ENCODE data around the gene SCARB1. TPM values are rescaled to one million over a fixed set of nuclear protein-coding genes. Genes with fewer than 3 reads are reported as not detected.
"Not testable (repeated sequence)": the region's sequence is repeated elsewhere in the genome, so short reads cannot be mapped to it uniquely, and the experiment has no call there.

The SCARB1 gene
- total RNA-seq, 1 donor from 2014 or later: 4.3 TPM

GRCh38 chr12:124893792-124894516 is 30.3 kb upstream of the SCARB1 start:
- Histone ChIP-seq H3K4me3 (no peak overlapping the region), H3K9ac (no peak overlapping the region), H3K9me3 (ENCODE audit: low read depth) (no peaks in the 10 kb centered on the region), H3K27me3 (no peaks in the 10 kb centered on the region), H3K4me2 (no peak overlapping the region), H3K4me1 (no peaks in the 10 kb centered on the region), H3K27ac (no peak overlapping the region), H3F3A (ENCODE audit: low read depth) (no peaks in the 10 kb centered on the region), H2AFZ (replicated peaks) (no peak overlapping the region), H3K79me2 (ENCODE audit: low read depth) (no peaks in the 10 kb centered on the region), H3K36me3 (no peaks in the 10 kb centered on the region), H4K20me1 (ENCODE audit: low read depth) (no peaks in the 10 kb centered on the region)
- no peaks in the 10 kb centered on the region for H3K36me3 Mint-ChIP-seq
- no peaks in the 10 kb centered on the region for H3K4me1 Mint-ChIP-seq
- no peaks in the 10 kb centered on the region for H3K9me3 Mint-ChIP-seq
- peaks cover 3% of the 10 kb centered on the region for H3K27me3 Mint-ChIP-seq (ENCODE audit: insufficient read depth, low read depth)
- no peak overlapping the region for H3K4me3 Mint-ChIP-seq
- no peak for DNase-seq (ENCODE audit: low spot score)
- no peak overlapping the region for H3K27ac Mint-ChIP-seq
- TF ChIP-seq EZH2phosphoT487 (IDR thresholded peaks at IDR 0.05) (no peak), CTCF (IDR thresholded peaks at IDR 0.05) (no peak), EZH2 (IDR thresholded peaks at IDR 0.05) (no peak)

GRCh38 chr12:124888260-124888659 is 24.6 kb upstream of the SCARB1 start:
- peaks cover 5% of the 10 kb centered on the region for H3K4me1 ChIP-seq
- H3K4me1 Mint-ChIP-seq: peaks cover 8% of the 10 kb centered on the region
- no peak overlapping the region for H3K27ac Mint-ChIP-seq
- no peak overlapping the region for H3K9ac ChIP-seq
- no peaks in the 10 kb centered on the region for H3K36me3 ChIP-seq
- no peak overlapping the region for H3K4me3 ChIP-seq
- H3K27me3 ChIP-seq: no peaks in the 10 kb centered on the region
- H3K9me3 Mint-ChIP-seq: no peaks in the 10 kb centered on the region
- peaks cover 4% of the 10 kb centered on the region for H3K27me3 Mint-ChIP-seq (ENCODE audit: insufficient read depth, low read depth)
- no peaks in the 10 kb centered on the region for H3K9me3 ChIP-seq (ENCODE audit: low read depth)
- H3F3A ChIP-seq (ENCODE audit: low read depth): no peaks in the 10 kb centered on the region
- no peak for DNase-seq (ENCODE audit: low spot score)
- TF ChIP-seq EZH2 (IDR thresholded peaks at IDR 0.05): no peak
- TF ChIP-seq CTCF (IDR thresholded peaks at IDR 0.05): no peak
- no peak for TF ChIP-seq EZH2phosphoT487 (IDR thresholded peaks at IDR 0.05)
- no peaks in the 10 kb centered on the region for H3K79me2 ChIP-seq (ENCODE audit: low read depth)
- H2AFZ ChIP-seq (replicated peaks): no peak overlapping the region
- H3K27ac ChIP-seq: no peak overlapping the region
- no peaks in the 10 kb centered on the region for H3K36me3 Mint-ChIP-seq
- no peak overlapping the region for H3K4me3 Mint-ChIP-seq
- H4K20me1 ChIP-seq (ENCODE audit: low read depth): no peaks in the 10 kb centered on the region
- no peak overlapping the region for H3K4me2 ChIP-seq

- H3K27ac Mint-ChIP-seq; H3K4me1 ChIP-seq; H2AFZ ChIP-seq (replicated peaks); H3K27me3 ChIP-seq; H3K27me3 Mint-ChIP-seq (ENCODE audit: insufficient read depth, low read depth); H3K4me2 ChIP-seq; H3K9me3 ChIP-seq (ENCODE audit: low read depth); H3K4me3 ChIP-seq; H3K4me1 Mint-ChIP-seq; H3K27ac ChIP-seq; H3K79me2 ChIP-seq (ENCODE audit: low read depth); DNase-seq (ENCODE audit: low spot score); H4K20me1 ChIP-seq (ENCODE audit: low read depth); H3F3A ChIP-seq (ENCODE audit: low read depth); H3K4me3 Mint-ChIP-seq; H3K36me3 ChIP-seq; H3K9me3 Mint-ChIP-seq; H3K9ac ChIP-seq; H3K36me3 Mint-ChIP-seq: not testable (repeated sequence)
Measured at GRCh38 chr12:124887766-124888165, 24.1 kb upstream of the SCARB1 start.

- Histone ChIP-seq H3K4me2 (peak overlapping the region; percentile 52), H3F3A (ENCODE audit: low read depth) (no peaks in the 10 kb centered on the region), H3K9ac (no peak overlapping the region), H3K4me1 (peaks cover 5% of the 10 kb centered on the region), H3K79me2 (ENCODE audit: low read depth) (no peaks in the 10 kb centered on the region), H3K27me3 (no peaks in the 10 kb centered on the region), H3K27ac (no peak overlapping the region), H3K9me3 (ENCODE audit: low read depth) (no peaks in the 10 kb centered on the region), H2AFZ (replicated peaks) (peak overlapping the region; percentile 50), H3K36me3 (no peaks in the 10 kb centered on the region), H3K4me3 (no peak overlapping the region), H4K20me1 (ENCODE audit: low read depth) (no peaks in the 10 kb centered on the region)
- Mint-ChIP-seq H3K9me3 (no peaks in the 10 kb centered on the region), H3K27ac (no peak overlapping the region), H3K36me3 (no peaks in the 10 kb centered on the region), H3K27me3 (ENCODE audit: insufficient read depth, low read depth) (peaks cover 7% of the 10 kb centered on the region), H3K4me1 (peaks cover 16% of the 10 kb centered on the region), H3K4me3 (no peak overlapping the region)
- peak; percentile 43 for DNase-seq (ENCODE audit: low spot score)
- no peak for TF ChIP-seq EZH2phosphoT487 (IDR thresholded peaks at IDR 0.05)
- TF ChIP-seq CTCF (IDR thresholded peaks at IDR 0.05): no peak
- no peak for TF ChIP-seq EZH2 (IDR thresholded peaks at IDR 0.05)
Measured at GRCh38 chr12:124884587-124885438, 21.1 kb upstream of the SCARB1 start.

All from neural progenitor cell (in vitro differentiated cells).